Measurements from ENCODE around the gene CST8.

CST8 gene

DNA sequence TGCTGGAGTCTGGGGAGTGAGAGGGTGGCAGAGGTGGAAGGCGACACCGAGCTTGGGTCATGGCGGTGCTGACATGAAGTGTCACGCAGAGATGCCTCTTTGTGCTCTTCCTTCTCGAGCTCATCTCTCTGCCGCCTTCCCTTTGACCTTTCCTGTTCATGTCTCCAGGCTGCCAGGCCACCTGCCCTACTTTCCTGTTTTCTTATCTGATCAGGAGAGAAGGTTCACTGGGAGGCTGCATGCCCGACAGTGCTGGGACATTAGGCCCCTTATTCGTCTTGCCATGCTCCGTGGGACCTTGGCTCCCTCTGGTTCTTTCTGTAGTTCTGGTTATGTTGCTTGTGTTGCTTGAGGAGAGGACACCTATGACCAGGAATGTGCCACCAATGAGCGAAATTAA is 33.2 kb downstream of the CST8 start:
- no peak for DNase-seq

DNA sequence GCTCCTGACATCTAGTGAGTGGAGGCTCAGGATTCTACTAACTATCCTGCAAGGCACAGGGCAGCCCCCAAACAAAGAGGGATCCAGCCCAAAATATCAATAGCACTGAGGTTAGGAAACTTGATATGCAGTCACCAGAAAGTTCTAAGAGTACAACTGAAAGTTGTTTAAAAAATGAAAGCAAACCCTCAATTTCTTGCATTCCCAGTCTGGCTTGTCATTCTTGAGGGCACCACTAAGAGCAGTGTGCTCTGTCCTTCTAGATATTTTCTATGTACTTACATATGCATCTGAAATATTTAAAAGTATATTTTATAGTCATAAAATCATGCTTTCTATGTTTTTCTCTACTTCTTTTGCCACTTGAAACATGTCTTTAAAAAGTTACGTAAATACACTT is 35.9 kb downstream of the CST8 start:
- no peak for DNase-seq

DNA sequence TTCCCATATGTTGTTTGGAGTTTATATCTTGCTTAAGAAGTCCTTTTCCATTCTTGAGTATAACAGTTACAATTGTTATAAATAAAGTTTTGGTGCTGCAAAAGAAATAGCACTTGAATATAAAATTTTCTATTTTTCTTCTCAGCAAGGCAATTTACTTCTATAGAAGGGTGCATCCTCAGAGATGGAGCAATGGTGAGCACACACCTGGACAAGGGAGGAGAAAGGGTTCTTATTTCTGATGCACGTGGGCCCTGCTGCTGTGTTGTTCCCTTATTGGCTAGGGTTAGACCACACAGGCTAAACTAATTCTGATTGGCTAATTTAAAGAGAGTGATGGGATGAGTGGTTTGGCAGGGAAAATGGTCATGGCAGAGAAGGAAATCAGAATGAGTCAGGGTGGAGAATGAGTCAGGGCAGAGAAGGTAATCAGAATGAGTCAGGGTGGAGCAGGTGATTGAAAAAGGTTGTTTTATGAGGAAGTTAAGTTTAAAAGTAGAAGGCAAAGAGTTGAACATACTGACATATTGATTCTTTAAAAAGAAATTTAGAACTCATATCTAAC is 38.0 kb downstream of the CST8 start:
- no peak for DNase-seq

DNA sequence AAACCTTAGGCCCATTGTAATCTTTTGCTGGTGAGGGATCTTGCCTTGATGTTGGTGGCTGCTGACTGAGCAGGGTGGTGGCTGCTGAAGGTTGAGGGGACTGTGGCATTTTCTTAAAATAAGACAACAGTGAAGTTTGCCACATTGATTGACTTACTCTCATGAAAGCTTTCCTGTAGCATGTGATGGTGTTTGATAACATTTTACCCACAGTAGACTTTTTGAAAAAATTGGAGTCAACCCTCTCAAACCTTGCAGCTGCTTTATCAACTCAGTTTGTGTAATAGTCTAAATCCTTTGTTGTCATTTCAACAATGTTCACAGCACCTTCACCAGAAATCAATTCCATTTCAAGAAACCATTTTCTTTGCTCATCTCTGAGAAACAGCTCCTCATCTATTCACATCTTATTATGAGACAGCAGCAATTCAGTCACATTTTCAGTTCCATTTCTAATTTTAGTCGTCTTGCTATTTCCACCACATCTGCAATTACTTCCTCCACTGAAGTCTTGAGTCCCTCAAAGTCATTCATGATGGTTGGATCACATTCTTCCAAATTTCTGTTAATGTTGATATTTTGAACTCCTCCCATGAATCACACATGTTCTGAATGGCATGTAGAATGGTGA is 40.1 kb downstream of the CST8 start:
- no peak for DNase-seq

DNA sequence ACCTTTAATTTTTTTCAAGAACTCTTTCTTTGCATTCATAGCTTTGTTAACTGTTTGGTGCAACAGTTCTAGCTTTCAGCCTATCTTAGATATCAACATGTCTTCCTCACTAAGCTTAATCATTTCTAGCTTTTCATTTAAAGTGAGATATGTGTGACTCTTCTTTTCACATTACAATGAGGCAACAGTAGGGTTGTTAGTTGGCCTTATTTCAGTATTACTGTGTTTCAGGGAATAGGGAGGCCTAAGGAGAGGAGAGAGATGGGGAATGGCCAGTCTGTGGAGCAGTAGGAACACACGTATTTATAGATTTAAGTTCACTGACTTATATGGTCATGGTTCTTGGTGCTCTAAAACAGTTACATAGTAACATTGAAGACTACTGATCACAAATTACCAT is 41.6 kb downstream of the CST8 start:
- DNase-seq = no peak

DNA sequence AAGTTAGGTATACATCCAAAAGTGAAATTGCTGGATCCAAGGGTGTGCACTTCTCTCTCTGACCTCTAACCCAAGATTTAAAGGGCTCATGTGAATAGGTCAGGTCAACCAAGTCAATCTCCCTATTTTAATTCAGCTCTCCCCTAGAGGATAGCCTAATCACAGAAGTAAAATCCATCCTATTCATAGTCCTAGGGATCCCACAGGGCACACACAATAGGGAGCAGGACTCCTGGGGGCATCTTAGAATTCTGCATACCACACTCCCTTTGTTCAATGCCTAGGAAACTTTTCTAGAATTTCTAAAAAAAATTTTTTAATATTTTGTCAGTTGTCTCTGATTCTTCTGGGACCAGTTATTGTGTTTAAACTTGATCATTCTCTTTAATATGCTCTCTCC is 42.2 kb downstream of the CST8 start:
- DNase-seq = no peak

DNA sequence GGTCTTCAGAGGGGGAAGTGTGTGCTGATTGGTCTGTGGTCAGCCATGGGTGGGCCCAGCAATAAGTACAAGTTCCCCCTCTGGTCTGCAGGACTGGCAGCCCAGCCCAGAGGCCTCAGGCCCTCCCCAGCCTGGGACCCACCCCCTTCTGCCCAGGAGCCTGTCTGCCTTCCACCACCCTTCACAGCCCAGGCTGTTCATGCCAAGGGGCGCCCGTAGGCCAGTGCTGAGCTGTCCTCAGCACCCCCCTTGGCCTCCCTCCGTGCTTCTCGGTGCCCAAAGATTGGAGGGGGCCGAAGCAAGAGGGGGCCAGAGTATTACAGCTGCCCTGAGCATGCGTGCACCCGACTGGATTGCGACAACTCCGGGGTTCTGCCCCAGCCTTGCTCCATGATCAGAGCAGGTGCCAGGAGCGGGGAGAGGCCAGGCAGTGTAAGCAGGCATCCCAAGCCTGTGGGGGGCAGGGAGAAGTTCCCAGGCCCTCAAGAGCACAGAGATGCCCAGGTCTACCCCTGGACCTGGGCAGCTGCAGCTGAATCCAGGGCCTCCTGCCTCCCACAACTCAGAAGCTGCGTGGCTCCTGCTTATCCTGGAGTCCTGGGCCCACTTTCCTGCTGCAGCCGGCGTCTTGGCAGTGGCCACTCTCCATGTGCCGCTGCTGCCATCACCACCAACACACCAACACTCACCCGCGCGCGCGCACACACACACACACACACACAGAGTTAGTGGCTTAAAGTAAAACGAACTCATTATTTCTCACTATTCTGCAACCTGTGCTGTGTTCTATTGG is 44.1 kb downstream of the CST8 start:
- DNase-seq = no peak

DNA sequence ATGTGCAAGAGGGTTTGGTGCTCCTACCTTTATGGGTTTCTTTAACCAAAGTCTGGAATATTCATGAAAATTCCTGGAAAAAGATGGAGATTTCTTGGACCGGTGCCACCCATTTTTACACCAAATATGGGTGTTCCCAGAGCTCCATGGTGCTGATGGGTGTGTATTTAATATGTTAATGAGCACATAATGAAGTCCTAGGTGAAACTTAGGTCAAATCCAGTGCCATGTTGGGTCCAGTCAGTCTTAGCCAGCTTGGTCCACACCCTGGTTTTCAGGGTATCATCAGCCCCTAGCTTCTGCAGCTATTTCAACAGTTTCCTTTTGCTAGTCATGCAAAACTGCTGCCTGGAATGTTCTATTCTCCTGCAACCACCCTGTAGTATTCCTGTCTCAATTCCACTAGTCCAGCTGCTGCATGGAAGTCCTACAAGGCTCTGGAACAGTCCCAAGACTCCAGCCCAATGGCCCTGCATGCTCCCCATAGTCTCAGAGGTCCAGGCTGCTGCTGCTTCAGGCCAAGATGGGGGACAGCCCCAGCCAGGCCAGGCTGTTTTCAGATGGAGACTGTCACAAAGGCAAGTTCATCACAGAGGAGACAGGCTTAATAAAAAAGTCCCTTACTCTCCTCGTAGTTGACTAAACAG is 45.5 kb downstream of the CST8 start:
- DNase-seq = no peak

DNA sequence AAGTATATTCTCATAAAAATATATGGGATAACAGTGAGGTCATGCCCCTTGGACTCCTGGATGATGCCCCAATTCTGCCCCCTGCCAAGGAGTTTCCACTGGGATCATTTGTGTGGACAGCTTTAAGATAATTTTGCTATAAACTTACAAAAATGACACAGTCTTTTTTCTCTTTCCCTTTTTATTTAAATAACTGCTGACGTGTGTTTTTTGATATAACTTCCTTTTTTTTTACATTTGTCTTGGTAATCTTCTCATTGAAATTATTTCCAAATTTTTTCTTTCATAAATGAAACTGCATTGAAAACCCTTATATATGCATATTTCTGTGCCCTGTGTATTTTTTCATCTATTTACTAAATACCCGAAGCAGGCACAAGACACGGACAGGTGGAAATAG is 46.1 kb downstream of the CST8 start:
- DNase-seq = no peak

DNA sequence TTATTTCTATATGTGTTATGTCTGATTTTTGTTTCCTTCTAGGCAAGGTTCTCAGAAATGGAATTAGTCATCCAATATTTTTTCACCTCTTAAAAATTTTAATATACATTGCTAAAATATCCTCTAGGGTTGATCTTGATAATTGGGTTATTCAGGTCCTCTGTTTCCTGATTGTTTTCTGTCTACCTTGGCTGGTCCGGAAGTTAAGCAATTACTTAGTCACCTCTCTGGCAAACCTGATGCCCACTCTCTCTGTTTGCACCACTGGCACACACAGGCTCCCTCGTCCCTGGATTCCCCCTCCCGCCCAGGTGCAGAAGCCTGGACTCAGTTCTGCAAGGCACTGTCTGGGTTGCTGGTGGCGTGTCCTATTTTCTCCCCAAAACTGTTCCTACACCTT is 49.7 kb downstream of the CST8 start:
- DNase-seq = no peak

DNA sequence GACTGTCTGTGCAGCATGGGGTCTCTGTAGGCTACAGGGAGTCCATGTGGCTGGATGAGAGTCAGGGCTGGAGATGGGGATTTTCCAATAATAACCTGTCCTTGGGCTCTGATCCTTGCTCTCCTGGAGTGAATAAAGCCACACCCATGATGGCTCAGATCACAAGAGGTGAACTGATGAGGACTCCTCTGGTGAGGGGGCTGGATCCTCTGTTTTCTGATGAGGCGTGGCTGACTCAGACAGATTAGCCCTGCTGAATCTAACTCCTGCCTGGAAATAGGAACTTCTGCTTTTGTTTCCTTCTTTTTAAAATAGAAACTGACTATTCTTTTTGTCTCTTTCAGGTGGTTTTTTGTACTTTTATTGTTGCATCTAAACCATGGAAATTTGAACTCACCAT is 50.4 kb downstream of the CST8 start:
- no peak for DNase-seq

DNA sequence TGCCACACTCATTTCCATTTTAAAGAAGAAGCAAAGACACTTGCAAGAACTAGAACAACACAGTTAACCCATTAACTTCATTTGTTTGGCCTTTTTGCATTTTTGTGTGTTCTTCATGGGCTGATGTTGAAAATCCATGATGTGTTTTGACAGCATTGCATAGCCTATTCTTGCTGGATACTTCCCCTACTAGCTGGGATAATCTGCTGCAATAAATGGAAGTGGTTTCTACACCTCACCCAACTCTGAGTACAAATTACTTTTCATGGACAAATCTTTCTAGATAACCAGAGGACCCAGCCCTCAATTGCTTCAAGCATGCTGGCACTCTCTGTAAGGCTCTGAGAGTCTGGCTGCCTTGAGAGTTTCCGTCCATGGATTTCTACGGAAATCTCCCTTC is 50.9 kb downstream of the CST8 start:
- DNase-seq = no peak

DNA sequence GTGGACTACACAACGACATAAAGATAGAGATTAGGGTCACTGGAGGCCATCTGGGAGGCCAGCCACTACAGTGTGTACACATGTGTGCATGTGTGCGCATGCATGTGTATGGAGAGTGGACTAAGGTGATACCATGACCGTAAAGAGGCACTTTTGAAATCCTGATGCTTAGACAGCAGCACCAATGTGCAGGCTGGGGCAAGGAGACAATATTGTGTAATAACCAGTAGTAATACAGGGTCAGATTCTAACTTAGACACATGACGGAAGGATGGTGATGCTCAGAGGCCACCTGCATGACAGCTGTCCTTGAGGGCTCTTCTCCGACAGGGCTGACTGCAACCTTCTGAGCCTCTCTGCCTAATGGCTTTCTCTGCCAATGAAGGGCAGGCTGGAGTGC is 51.9 kb downstream of the CST8 start:
- no peak for DNase-seq

DNA sequence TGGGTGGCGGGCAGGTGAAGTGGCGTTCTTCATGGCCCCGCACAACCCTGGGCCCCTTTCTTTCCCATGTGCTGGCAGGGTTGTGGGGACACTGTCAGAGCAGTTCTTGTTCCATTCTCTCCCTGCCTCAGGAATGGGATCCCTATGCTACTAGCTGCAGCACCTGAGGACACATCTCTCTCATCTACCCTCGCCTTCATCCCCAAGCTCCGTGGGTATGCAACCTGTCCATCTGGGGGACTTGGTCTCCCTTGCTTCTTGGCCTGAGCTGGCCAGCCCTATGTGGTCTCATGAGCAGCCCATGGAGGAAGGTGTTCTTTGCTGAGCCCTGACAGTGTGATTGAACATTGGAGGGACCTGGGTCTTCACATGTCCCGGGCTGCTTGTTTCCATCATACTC is 53.2 kb downstream of the CST8 start:
- DNase-seq = no peak
